Umbilical cord (tissue), 2 donors: Measurements from ENCODE around the gene TUBGCP3. TPM values are rescaled to one million over a fixed set of nuclear protein-coding genes. Genes with fewer than 3 reads are reported as not detected.
"Not testable (repeated sequence)": the region's sequence is repeated elsewhere in the genome, so short reads cannot be mapped to it uniquely, and the experiment has no call there.

Source experiments
- DNase-seq: peaks from one replicate; pipeline ENCODE4 v3.0.0-alpha.2; 2015; ENCODE audit warnings: low spot score
- total RNA-seq: library from RNA; depleted of rRNA; stranded (reverse); fragments of >200 nt; gene quantifications from one replicate; pipeline ENCODE4 v1.2.3, GENCODE V29; 2014; ENCODE audit warnings: low replicate concordance; ENCODE audit not compliant: insufficient read depth

TUBGCP3 gene, protein sequence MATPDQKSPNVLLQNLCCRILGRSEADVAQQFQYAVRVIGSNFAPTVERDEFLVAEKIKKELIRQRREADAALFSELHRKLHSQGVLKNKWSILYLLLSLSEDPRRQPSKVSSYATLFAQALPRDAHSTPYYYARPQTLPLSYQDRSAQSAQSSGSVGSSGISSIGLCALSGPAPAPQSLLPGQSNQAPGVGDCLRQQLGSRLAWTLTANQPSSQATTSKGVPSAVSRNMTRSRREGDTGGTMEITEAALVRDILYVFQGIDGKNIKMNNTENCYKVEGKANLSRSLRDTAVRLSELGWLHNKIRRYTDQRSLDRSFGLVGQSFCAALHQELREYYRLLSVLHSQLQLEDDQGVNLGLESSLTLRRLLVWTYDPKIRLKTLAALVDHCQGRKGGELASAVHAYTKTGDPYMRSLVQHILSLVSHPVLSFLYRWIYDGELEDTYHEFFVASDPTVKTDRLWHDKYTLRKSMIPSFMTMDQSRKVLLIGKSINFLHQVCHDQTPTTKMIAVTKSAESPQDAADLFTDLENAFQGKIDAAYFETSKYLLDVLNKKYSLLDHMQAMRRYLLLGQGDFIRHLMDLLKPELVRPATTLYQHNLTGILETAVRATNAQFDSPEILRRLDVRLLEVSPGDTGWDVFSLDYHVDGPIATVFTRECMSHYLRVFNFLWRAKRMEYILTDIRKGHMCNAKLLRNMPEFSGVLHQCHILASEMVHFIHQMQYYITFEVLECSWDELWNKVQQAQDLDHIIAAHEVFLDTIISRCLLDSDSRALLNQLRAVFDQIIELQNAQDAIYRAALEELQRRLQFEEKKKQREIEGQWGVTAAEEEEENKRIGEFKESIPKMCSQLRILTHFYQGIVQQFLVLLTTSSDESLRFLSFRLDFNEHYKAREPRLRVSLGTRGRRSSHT
- total RNA-seq: 27.0 TPM

DNA sequence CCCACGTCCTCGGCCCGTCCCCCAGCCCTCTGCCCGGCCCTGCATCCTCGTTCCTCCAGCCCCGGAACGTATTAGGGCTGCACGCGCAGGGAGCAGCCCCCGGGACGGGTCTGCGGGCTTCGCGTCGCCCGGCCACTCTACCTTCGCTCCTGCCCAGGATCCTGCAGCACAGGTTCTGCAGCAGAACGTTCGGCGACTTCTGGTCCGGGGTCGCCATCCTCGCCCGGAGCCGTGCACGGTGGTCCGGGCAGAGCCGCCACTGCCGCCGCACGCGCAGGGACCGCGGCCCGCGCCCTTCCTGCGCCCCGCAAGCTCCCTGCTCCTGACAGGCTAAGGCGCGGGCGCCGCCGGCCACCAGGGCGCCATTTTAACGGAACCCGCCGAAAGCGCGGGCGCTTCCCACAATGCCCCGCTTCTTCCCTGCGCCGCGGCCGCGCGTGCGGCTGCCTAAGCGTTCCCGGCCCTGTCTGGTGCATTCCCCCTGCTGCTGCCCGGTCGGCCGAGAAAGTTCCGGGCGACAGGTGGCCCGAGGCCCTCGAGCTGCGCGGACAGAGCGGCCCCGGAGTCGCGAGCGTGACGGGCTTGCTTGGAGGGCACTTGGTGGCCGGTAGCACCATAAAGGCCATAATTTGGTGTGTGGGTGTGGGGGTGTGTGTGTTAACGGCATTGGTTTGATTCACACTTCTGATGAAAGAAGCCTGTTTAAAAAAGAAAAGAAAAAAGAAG, at the start of gene TUBGCP3:
Gene TUBGCP3, minus strand, starts transcription at position 390 of the 726 bp plus-strand sequence. Its CDS starts 173 bp downstream, at position 217.
- DNase-seq: peak; percentile 86

DNA sequence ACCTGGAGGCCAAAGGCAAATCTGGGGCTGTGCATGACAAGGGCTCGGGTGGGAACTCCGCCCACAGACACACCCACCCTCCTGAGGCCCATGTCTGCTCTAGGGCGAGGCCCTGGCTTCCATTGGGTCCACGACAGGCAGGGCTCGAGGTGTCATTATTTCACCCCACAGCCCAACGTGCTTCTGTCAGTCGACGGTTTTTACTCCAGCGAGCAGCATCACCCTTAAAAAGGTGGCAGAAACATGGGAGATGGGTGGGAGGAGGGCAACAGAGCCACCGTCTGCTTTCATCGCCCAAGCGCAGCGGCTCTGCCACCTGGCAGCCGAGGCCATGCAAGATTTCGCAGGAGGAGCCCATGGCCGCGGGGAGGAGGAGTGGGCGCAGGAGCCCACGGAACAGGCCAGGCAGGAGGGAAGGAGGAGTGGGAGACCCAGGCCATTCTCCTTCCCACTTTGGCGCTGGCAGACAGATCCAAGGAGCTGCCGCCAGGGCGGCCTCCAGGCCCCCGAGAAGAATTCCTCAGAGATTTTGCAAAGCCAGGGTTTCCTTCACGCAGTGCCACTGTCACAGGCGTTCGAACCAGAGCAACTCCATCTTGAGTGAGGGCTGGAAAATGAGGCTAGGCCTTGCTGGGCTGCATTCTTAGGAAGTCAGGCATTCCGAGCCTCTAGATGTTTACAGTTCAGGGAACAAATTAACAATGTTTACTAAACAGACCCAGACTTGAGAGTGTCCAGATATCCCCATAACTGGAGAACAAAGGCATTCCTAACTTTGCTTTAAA, 49.3 kb upstream of the TUBGCP3 start:
- DNase-seq: no peak

DNA sequence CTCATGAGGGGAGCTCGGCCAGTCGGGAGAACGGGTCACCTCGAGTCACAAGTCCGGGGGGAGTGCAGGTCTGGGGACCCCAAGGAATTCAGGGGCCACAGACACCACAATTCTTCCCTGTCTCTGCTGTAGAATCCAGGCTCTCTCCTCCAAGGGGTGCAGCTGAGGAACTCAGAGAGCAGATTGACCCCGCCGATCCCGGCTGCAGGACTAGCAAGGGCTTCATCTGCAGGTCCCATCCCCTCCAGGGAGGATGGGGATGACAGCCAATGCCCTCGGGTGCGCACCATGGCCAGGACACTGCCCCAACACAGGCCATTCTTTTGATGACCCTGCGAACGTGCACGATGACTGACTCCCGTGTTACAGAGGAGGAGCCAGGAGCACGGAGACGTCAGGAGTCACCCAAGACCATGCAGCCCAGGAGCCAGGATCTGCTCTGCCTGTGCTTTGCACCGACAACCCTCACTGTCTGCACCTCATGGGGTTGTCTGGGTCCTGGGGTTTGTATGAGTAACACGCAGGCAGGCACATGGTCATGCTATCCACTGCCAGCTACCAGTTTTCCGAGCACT, 48.5 kb upstream of the TUBGCP3 start:
- DNase-seq: no peak

DNA sequence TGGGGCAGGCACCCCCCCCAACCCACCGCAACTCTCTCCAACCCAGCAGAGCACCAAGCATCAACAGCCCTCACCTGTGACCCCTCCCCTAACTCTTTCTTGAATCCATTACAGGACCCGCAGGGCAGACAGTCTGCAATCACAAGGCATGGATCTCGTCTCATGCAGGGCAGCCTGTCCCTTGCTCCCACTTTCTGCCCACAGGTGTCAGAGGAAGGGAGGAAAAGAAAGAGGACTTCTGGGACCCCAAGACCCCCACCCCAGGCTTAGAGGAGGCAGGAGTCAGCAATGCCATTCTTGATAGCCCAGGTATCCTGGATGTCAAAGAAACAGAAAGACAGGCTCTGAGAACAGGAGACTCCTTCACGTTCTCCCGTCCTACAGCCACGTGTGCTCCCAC, 47.4 kb upstream of the TUBGCP3 start:
- no peak for DNase-seq

DNA sequence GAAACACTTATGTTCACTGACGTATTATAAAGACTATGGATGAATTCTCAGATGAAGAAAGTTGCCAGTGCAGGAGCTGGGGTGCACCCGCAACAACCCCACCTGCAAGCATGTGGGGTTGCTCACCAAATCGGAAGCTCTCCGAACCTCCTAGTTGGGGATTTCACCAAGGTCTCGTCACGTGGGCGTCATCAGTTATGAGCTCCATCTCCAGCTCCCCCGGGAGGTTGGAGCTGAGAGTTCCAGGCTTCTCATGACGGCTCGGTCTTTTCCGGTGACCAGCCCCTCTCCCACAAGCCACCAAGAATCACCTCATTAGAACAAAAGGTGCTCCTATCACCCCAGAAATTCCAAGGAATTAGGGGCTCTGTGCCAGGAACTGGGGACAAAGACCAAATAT, 46.1 kb upstream of the TUBGCP3 start:
- DNase-seq: no peak

DNA sequence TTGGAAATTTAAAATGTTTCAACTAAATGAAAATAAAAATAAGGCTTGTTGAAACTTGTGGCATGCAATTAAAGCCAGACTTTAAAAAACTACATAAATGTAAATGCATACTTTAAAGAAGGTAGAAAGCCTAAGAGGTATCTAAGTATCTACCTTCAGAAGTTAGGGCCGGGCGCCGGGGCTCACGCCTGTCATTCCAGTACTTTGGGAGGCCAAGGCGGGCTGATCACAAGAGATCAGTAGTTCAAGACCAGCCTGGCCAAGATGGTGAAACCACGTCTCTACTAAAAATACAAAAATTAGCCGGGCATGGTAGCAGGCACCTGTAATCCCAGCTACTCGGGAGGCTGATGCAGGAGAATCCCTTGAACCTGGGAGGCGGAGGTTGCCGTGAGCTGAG, 42.3 kb upstream of the TUBGCP3 start:
- DNase-seq: not testable (repeated sequence)

DNA sequence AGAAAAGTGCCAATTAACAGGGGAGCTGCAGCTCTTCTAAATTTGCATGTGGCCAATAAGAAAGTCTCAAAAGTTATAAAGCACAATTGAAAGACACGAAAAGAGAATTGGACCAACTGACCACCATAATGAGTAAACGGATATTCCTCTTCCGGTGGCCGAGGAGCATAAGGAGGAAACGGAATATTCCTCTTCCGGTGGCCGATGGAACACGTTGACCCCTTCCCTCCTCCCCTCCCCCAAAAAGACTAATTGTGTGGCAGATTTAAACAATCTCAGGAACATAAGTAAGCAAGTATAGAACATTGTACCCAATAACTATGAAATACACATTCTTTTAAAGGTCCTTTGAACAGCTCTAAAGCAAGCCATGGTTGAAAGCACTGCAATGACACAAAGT, 41.2 kb upstream of the TUBGCP3 start:
- no peak for DNase-seq

DNA sequence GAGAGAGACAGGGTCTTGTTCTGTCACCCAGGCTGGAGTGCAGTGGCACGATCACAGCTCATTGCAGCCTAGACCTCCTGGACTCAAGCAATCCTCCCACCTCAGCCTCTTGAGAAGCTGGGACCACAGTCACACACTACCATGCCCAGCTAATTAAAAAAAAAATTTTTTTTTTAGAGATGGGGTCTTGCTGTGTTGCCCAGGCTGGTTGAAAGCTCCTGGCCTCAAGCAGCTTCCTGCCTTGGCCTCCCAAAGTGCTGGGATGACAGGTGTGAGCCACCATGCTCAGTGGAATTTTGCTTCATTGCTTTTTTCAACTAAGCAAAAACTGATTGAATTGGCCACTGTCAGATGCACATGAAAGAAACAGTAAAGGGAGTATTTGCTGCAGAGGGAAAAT, 39.7 kb upstream of the TUBGCP3 start:
- not testable (repeated sequence) for DNase-seq

DNA sequence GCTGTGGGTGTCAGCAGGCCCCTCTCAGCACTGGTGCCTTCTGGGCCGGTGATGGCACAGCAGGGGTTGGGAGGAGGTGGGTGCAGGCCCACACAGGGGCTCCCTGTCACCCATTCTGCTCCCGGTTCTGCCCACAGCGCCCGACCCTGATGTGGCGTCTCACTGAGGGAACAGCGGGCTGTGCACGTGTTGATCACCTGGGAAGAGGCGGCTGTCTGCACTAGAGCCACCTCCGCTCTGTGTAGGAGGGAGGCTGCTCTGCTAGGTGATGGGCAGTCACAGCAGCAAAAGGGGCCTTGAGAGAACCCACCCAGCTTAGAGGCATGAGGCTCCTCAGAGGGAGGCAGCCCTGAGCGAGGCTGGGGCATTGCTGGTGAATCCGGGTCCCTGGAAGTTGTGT, 39.2 kb upstream of the TUBGCP3 start:
- no peak for DNase-seq

DNA sequence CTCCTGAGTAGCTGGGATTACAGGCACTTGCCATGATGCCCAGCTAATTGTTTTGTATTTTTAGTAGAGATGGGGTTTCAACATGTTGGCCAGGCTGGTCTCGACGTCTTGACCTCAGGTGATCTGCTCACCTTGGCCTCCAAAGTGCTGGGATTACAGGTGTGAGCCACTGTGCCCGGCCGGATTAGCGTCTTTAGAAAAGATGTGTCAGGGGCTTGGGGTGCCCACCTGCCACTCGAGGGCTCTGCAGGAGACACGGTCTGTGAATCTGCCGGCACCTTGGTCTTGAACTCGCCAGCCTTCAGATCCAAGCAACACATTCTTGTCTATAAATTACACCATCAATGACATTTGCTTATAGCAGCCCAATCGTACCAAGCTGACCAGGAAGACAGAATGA, 38.8 kb upstream of the TUBGCP3 start:
- DNase-seq: no peak

DNA sequence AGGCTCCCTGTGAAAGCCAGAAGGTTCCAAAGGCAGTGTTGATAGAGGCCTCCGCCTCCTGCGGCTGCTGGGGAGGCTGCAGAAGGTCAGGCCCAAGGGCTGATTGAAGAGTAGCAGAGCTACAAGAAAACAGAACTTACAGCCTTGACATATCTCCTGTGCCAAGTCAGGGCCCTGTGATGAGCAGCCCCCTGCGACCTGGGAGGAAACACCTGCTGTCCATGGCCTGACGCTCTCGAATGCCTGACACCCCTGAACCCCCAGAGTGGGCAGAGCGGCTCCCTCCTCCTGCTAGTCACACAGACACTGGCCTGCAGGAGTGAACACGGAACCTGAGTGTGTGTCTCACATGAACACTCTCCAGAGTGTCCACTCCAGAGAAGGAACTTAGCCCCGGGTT, 38.2 kb upstream of the TUBGCP3 start:
- no peak for DNase-seq

DNA sequence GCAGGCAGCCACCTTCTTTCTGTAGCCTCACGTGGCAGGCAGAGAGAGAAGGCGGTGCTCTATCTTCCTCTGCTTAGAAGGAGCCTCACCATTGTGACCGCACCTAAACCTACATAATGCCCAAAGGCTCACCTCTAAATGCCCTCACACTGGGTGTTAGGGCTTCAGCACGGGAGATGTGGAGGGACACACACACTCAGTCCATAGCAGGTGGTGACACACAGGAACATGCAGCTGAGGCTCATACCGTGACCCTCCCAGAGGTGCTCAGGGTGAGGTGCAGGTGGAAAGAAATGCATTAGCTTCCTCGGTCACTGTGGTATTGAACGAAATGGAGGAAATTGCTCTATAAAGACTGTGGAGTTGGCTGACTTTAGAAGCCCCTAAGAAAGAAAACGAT, 37.7 kb upstream of the TUBGCP3 start:
- no peak for DNase-seq

DNA sequence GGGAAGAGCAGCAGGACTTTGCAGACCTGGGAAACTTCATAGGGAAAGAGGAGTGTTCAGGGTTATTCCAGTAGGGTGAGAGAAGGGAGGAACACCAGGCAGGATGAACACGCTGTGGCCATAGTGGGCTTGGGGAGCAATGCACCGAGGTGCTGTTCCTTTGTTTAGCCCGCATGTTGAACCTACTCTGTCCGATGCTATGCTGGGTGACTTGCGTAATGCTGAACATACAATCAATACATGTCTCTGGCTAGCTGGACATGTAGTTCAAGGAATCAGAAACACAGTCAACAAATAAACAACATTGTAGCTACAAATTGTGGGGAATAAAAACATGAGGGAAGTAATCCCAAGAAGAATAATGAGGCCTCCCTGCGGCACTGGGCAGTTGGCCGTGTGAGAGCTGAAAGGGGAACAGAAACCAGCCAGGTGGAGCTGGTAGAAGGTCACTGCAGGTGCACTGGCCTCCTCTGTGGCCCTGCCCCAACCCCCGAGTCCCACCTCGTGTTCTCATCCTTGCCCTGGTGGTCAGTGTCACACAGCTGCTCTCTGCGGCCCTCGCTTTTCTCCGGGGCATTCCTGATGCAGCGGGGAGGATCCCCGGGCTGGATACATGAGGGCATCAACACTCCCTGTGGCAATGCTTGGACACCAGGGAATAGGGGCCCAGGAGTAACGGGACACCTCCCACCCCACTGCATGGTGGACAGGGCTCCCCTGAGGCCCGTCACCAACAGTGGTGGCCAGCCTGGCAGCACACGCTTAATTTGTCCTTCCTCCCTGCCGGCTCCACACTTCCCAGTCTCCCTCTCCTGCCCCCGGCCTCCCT, 36.9 kb upstream of the TUBGCP3 start:
- no peak for DNase-seq

DNA sequence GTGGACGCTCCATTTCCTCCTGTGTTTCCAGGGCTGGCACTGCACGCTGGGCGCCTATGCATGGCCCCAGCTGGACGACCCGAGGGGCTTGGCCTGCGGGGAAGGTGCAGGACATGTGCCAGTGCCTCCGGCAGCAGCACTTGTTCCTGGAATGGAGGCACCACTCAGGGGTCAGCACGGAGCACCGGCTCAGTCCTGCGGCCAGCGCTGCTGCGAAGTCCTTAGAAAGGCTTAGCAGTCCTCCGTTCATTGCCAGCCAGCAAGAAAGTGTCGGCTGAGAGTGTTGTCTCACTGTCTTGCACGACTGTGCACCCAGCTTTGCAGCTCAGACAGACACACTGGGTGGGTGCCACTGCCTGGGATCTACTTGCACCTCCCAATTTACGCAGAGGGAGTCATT, 36.1 kb upstream of the TUBGCP3 start:
- no peak for DNase-seq

DNA sequence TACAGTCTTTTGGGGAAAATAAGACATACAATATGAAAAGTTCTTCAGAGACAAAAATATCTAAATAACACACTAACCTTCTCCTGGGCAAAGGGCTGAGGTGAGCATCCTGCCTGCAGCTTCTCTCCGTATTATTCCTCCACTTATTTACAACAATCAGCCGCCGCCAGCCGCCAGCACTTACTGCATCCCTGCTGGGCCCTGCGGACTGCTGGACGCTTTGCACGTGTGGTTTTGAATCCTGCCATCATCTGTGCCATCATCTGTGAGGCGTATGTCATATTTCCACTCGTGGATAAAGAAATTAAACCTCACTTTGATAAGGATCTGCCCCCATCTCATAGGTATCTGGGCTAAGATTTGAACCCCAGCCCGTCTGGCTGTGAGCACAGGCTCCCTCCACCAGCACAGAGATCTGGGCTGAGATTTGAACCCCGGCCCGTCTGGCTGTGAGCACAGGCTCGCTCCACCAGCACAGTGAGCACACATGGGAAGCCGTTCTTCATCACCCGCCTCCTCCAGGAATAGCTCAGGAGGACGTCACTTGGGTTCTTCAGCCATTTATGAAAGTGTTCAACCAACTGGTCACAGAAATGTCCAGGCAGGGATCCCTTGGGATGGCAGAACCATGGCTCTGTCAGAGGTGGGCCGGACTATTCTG, 35.2 kb upstream of the TUBGCP3 start:
- no peak for DNase-seq

DNA sequence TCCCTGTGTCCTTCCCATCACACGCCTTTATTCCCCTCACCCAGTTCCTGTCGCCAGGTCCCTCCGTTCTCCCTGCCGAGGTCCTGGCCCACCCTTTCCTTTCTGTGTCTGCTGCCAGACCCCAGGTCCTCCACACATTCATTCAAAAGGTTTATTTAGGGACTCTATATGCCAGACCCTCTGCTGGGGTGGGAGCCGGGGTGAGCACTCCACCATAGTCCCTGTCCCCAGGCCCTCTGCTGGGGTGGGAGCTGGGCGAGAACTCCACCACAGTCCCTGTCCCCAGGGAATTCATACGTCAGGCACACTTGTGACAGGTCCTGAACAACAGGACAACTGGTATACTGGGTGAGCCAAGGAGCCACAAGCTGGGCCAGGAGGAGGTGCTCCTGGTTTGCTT, 34.4 kb upstream of the TUBGCP3 start:
- no peak for DNase-seq

DNA sequence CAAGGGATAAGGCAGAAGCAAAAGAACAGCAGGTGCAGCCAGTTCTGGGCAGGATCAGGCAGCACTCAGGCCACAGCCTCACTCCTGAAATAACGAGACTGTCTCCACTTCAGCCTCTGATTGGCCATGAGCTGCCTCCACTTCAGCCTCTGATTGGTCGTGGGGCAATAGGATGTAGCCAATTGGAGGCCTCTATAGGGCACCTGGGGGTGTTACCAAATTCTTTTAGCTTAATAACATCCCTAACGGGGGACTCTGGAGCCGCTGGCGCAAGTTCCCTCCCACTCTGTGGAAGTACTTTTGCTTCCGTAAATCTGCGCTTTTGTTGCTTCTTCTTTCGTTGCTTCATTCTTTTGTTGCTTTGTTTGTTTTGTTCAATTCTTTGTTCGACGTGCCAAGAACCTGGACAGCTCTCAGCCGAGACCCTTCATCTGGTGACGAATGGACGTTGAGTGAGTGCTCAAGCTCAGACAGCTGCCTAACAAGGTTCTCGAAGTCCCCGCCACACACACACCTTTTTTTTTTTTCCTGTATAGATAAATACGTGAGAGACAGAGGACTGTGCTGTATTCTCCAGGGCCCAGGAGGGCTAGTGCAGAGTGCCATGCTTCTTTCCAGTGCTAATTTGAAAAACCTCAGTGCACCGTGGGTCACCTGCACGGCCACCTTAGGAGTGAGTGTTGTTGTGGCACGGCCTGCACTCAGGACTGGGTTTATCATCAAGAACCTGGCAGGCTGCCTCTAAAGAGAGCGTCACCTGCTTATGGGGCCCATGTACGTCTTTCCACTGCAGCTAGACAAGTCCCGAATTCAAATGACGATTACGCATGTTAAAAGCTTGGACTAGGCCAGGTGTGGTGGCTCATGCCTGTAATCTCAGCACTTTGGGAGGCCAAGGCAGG, 32.0 kb upstream of the TUBGCP3 start:
- no peak for DNase-seq

DNA sequence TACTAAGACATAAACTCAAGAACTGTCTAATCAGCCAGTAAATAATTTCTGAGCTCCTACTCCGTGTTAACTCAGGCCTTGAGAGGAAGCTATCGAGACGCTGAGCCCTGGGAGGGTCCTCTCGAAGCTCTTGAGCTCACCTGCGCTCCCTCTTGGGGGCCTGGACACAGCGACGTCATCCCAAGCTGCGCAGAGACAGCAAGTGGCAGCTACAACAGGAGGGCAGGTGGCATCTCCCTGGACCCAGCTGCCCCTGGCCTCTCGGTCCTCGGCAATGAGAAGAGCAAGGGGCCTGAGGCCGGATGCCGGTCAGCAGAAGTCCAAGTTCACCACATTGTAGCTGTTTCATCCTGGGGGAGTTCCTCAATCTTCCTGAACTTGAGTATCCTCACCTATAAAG, 30.5 kb upstream of the TUBGCP3 start:
- no peak for DNase-seq
